HCT116 (cell line): ENCODE data around the gene RPL35. TPM values are rescaled to one million over a fixed set of nuclear protein-coding genes. Genes with fewer than 3 reads are reported as not detected.

Experiments
- ATAC-seq: fragments of 200-7000 bp; cut with Tn5 transposase; 2 replicates; pipeline ENCODE4 v1.9.1; 2020; ENCODE audit warnings: mild to moderate bottlenecking, moderate library complexity
- BruUV-seq: library from RNA; stranded (reverse); fragments of 400-500 nt; replicated peaks from 2 replicates; lab custom pipeline; 2021; lab: Mats Ljungman, UMichigan
- CTCF ChIA-PET: fragments of 300-600 bp; sonication (Branson Sonifier 250); formaldehyde crosslinking; loops from one replicate; lab custom pipeline; 2021; ENCODE audit warnings: antibody characterized with exemption; lab: Charles Lee
- POLR2A ChIA-PET: fragments of 300-600, 350-600 bp; sonication (Branson Sonifier 250); formaldehyde crosslinking; loops from one replicate; lab custom pipeline; 2021; ENCODE audit warnings: antibody characterized with exemption; lab: Charles Lee
- RAD21 ChIA-PET, 2 experiments: fragments of 300-600 bp; sonication (Branson Sonifier 250); formaldehyde crosslinking; loops; one replicate each; lab custom pipeline; 2023; ENCODE audit warnings: low total read pairs in 2 of 2; ENCODE audit not compliant: uncharacterized antibody in 2 of 2, unreplicated experiment in 2 of 2, low non-redundant PET in 1 of 2; lab: Charles Lee
- DNase-seq: peaks from one replicate; pipeline ENCODE4 v3.0.0-alpha.2; 2010; ENCODE audit warnings: low read depth, low spot score
- H2AFZ ChIP-seq: fragments of 200-600 bp; shearing (Covaris generic), sonication (generic); 2 replicates; pipeline ENCODE4 v1.6.1; 2017; ENCODE audit warnings: low read depth, mixed run types, mixed read lengths, antibody characterized with exemption, low read length; ENCODE audit not compliant: poor library complexity, severe bottlenecking
- H3K27ac ChIP-seq: 2 replicates; pipeline ENCODE4 v1.5.1; 2012; ENCODE audit warnings: low read depth, low read length
- H3K27me3 ChIP-seq: fragments of 200-600 bp; sonication (generic); 2 replicates; pipeline ENCODE4 v1.6.1; 2016; ENCODE audit warnings: mixed run types, low read length, mixed read lengths; ENCODE audit not compliant: insufficient read depth
- H3K36me3 ChIP-seq, 2 experiments: fragments of 200-500 bp in 1 of 2; fragments of 200-600 bp in 1 of 2; sonication (Bioruptor generic) in 1 of 2; sonication (generic) in 1 of 2; 2 replicates each; pipeline versions ENCODE4 v1.5.1 to v1.6.1; 2014 to 2016; ENCODE audit warnings: low read length in 2 of 2, inconsistent platforms in 1 of 2, mixed read lengths in 1 of 2, mixed run types in 1 of 2; ENCODE audit not compliant: insufficient read depth in 2 of 2, control insufficient read depth in 1 of 2
- H3K4me1 ChIP-seq, 2 experiments: fragments of 200-600 bp in 1 of 2; sonication (generic) in 1 of 2; 2 replicates each; pipeline versions ENCODE4 v1.5.1 to v1.6.1; 2012 to 2017; ENCODE audit warnings: low read length in 2 of 2, inconsistent platforms in 1 of 2, mild to moderate bottlenecking in 1 of 2, mixed read lengths in 1 of 2, mixed run types in 1 of 2, moderate library complexity in 1 of 2; ENCODE audit not compliant: insufficient read depth in 2 of 2, control insufficient read depth in 1 of 2
- H3K4me2 ChIP-seq: fragments of 200-600 bp; sonication (generic); 2 replicates; pipeline ENCODE4 v1.6.1; 2017; ENCODE audit warnings: mixed run types, low read length, mixed read lengths
- H3K4me3 ChIP-seq, 2 experiments: fragments of 200-600 bp in 1 of 2; sonication (generic) in 1 of 2; replicated peaks in 1 of 2; 2 replicates each; pipeline ENCODE4 v1.5.1; 2011 to 2016; ENCODE audit warnings: low read length in 2 of 2, control low read depth in 1 of 2, low read depth in 1 of 2, mild to moderate bottlenecking in 1 of 2, mixed read lengths in 1 of 2, mixed run types in 1 of 2
- H3K79me2 ChIP-seq: fragments of 200-600 bp; sonication (generic); 2 replicates; pipeline ENCODE4 v1.6.1; 2017; ENCODE audit warnings: mild to moderate bottlenecking, mixed run types, low read length, moderate library complexity, mixed read lengths; ENCODE audit not compliant: insufficient read depth
- H3K9ac ChIP-seq: fragments of 200-600 bp; sonication (generic); 2 replicates; pipeline ENCODE4 v1.6.1; 2016; ENCODE audit warnings: low read length, mixed read lengths
- H3K9me2 ChIP-seq: fragments of 200-600 bp; sonication (generic), shearing (Covaris generic); 2 replicates; pipeline ENCODE4 v1.6.1; 2017; ENCODE audit warnings: mixed run types, mild to moderate bottlenecking, moderate library complexity; ENCODE audit not compliant: insufficient read depth
- H3K9me3 ChIP-seq, 2 experiments: fragments of 200-500 bp in 1 of 2; fragments of 200-600 bp in 1 of 2; sonication (Bioruptor generic) in 1 of 2; sonication (generic) in 1 of 2; 2 replicates each; pipeline ENCODE4 v1.6.1; 2014 to 2017; ENCODE audit warnings: low read length in 2 of 2, mixed read lengths in 2 of 2, inconsistent platforms in 1 of 2, low read depth in 1 of 2, mild to moderate bottlenecking in 1 of 2, mixed run types in 1 of 2, moderate library complexity in 1 of 2; ENCODE audit not compliant: control insufficient read depth in 1 of 2, insufficient read depth in 1 of 2
- H4K20me1 ChIP-seq: fragments of 200-600 bp; sonication (generic), shearing (Covaris generic); 2 replicates; pipeline ENCODE4 v1.6.1; 2017; ENCODE audit warnings: mixed run types, mild to moderate bottlenecking, moderate library complexity; ENCODE audit not compliant: insufficient read depth
- CBX3 ChIP-seq: IDR thresholded peaks from 2 replicates; pipeline ENCODE4 v1.6.1; 2012; ENCODE audit warnings: low read depth
- CTCF ChIP-seq, 3 experiments: fragments of 200-600 bp in 1 of 3; sonication (generic) in 1 of 3; IDR thresholded peaks in 2 of 3; conservative IDR thresholded peaks in 1 of 3; 2 replicates each; pipeline ENCODE4 v1.5.1; 2012 to 2017; ENCODE audit warnings: low read depth in 2 of 3, low read length in 2 of 3, antibody characterized with exemption in 1 of 3, borderline replicate concordance in 1 of 3, control low read depth in 1 of 3, mild to moderate bottlenecking in 1 of 3, mixed read lengths in 1 of 3, mixed run types in 1 of 3, moderate library complexity in 1 of 3; ENCODE audit not compliant: insufficient read depth in 1 of 3
- EZH2 ChIP-seq: fragments of 200-600 bp; sonication (generic); IDR thresholded peaks from 2 replicates; pipeline ENCODE4 v1.6.1; 2017; ENCODE audit warnings: antibody characterized with exemption, mixed run types
- EZH2phosphoT487 ChIP-seq: fragments of 200-600 bp; IDR thresholded peaks from 2 replicates; pipeline ENCODE4 v1.6.1; 2018; ENCODE audit warnings: antibody characterized with exemption, borderline replicate concordance
- FOSL1 ChIP-seq: IDR thresholded peaks from 2 replicates; pipeline ENCODE4 v1.6.1; 2012; ENCODE audit warnings: low read depth
- JUND ChIP-seq: IDR thresholded peaks from 2 replicates; pipeline ENCODE4 v1.6.1; 2012
- MAX ChIP-seq: IDR thresholded peaks from 2 replicates; pipeline ENCODE4 v1.6.1; 2012
- POLR2A ChIP-seq: IDR thresholded peaks from 2 replicates; pipeline ENCODE4 v1.7.0; 2011; ENCODE audit warnings: borderline replicate concordance; ENCODE audit not compliant: insufficient read depth, insufficient read length; ENCODE audit errors: extremely low read depth
- POLR2AphosphoS5 ChIP-seq: IDR thresholded peaks from 2 replicates; pipeline ENCODE4 v1.6.1; 2011; ENCODE audit warnings: mild to moderate bottlenecking, low read depth, low read length, moderate library complexity
- REST ChIP-seq: IDR thresholded peaks from 2 replicates; pipeline ENCODE4 v1.6.1; 2012; ENCODE audit warnings: low read depth
- SRF ChIP-seq: IDR thresholded peaks from 2 replicates; pipeline ENCODE4 v1.6.1; 2012; ENCODE audit warnings: low read depth
- YY1 ChIP-seq: IDR thresholded peaks from 2 replicates; pipeline ENCODE4 v1.6.1; 2011; ENCODE audit warnings: low read length, low read depth, moderate library complexity, mild to moderate bottlenecking; ENCODE audit not compliant: insufficient replicate concordance; ENCODE audit errors: extremely low read depth
- ZFX ChIP-seq: fragments of 450-650 bp; IDR thresholded peaks from 2 replicates; pipeline ENCODE4 v1.6.1; 2017
- ZNF274 ChIP-seq: fragments of 200-500 bp; sonication (Bioruptor generic); IDR thresholded peaks from 2 replicates; pipeline ENCODE4 v1.6.1; 2014; ENCODE audit warnings: mild to moderate bottlenecking, low read depth, low read length, inconsistent platforms
- intact Hi-C: fragments of 100-400 bp; cut with micrococcal nuclease; formaldehyde crosslinking; loops from 2 replicates; pipeline ENCODE4 v1.10.0; 2022
- total RNA-seq: library from RNA; stranded (reverse); gene quantifications from one replicate; pipeline ENCODE4 v1.2.1, GENCODE V29; 2021; ENCODE audit not compliant: unreplicated experiment

The RPL35 gene
- total RNA-seq, 1 experiment from 2014 or later = 1,754 TPM

- ATAC-seq (no peak), DNase-seq (no peak)
- intact Hi-C loops = no loop called here
- Histone ChIP-seq H3K9me2 (no peaks in the 10 kb centered on the region), H3K4me2 (no peak overlapping the region), H3K4me1 (no peaks in the 10 kb centered on the region), H4K20me1 (peaks cover 9% of the 10 kb centered on the region), H3K79me2 (peaks cover 6% of the 10 kb centered on the region; the same call in 1 of the 2 replicates), H3K4me3 (no peak overlapping the region), H3K9me3 (no peaks in the 10 kb centered on the region), H2AFZ (no peak overlapping the region), H3K9ac (no peak overlapping the region), H3K36me3 (peaks cover 11 to 20% of the 10 kb centered on the region in 2 experiments; a peak in 3 of 4 replicates), H3K27me3 (no peaks in the 10 kb centered on the region), H3K27ac (no peak overlapping the region)
- POLR2A ChIA-PET = no interaction called here
- CTCF ChIA-PET = no interaction called here
- no peak for TF ChIP-seq JUND
- TF ChIP-seq CBX3 = no peak
- no peak for TF ChIP-seq EZH2phosphoT487
- TF ChIP-seq FOSL1 = no peak
- TF ChIP-seq ZFX = no peak
- no peak for TF ChIP-seq POLR2A
- RAD21 ChIA-PET = no interaction called here
- no TSS peak for BruUV-seq
Measured at GRCh38 chr9:124881138-124881743, 19.5 kb upstream of the RPL35 start.

- peaks cover 12% of the 10 kb centered on the region for H4K20me1 ChIP-seq
- DNase-seq = no peak
- no peak for TF ChIP-seq YY1
- TF ChIP-seq CTCF (IDR thresholded peaks at IDR 0.05 in 2 of 3, conservative IDR thresholded peaks at IDR 0.05 in 1 of 3; ENCODE audit: borderline replicate concordance in 1 of 3, insufficient read depth in 1 of 3, low read depth in 2 of 3, low read length in 2 of 3) = no peak
- no peak for TF ChIP-seq POLR2AphosphoS5
- no peak for TF ChIP-seq EZH2phosphoT487
- TF ChIP-seq ZNF274 = no peak
- TF ChIP-seq POLR2A = no peak
- TF ChIP-seq CBX3 = no peak
- TF ChIP-seq MAX = no peak
- no peak for TF ChIP-seq EZH2
- TF ChIP-seq REST = no peak
- TF ChIP-seq SRF = no peak
- peaks cover 14 to 26% of the 10 kb centered on the region in 2 experiments; a peak in 3 of 4 replicates for H3K36me3 ChIP-seq
- H3K9me3 ChIP-seq = no peaks in the 10 kb centered on the region
- no peak for ATAC-seq
- no TSS peak for BruUV-seq
- intact Hi-C loops = no loop called here
- no peak overlapping the region for H3K27ac ChIP-seq
- no peaks in the 10 kb centered on the region for H3K9me2 ChIP-seq
- ChIA-PET RAD21 (no interaction called here), POLR2A (no interaction called here), CTCF (no interaction called here)
- no peak overlapping the region for H3K4me3 ChIP-seq
- no peak overlapping the region for H3K4me2 ChIP-seq
- H3K79me2 ChIP-seq = peaks cover 11% of the 10 kb centered on the region; the same call in 1 of the 2 replicates
- H3K27me3 ChIP-seq = no peaks in the 10 kb centered on the region
- no peaks in the 10 kb centered on the region for H3K4me1 ChIP-seq
- H3K9ac ChIP-seq = no peak overlapping the region
- H2AFZ ChIP-seq = no peak overlapping the region
Measured at GRCh38 chr9:124880501-124880900, 18.7 kb upstream of the RPL35 start.
